IPS DF 4.7 (cell line): ENCODE measurements around the gene GNAT3.

Experiments
- DNase-seq: peaks from one replicate; pipeline ENCODE4 v3.0.0-alpha.2; 2013; ENCODE audit warnings: low spot score; ENCODE audit errors: extremely low read depth

Gene GNAT3

GRCh38 chr7:80500325-80500724, 11.5 kb downstream of the GNAT3 start:
- DNase-seq: no peak

GRCh38 chr7:80499350-80499953, 12.4 kb downstream of the GNAT3 start:
- no peak for DNase-seq

GRCh38 chr7:80498481-80499349, 13.1 kb downstream of the GNAT3 start:
- no peak for DNase-seq

- no peak for DNase-seq
Measured at GRCh38 chr7:80496586-80496985, 15.3 kb downstream of the GNAT3 start.

GRCh38 chr7:80493121-80493849, 18.6 kb downstream of the GNAT3 start:
- no peak for DNase-seq

GRCh38 chr7:80491462-80491861, 20.4 kb downstream of the GNAT3 start:
- DNase-seq: no peak

GRCh38 chr7:80488851-80489370, 23.0 kb downstream of the GNAT3 start:
- DNase-seq: no peak

- DNase-seq: no peak
Measured at GRCh38 chr7:80488406-80488805, 23.5 kb downstream of the GNAT3 start.

- no peak for DNase-seq
Measured at GRCh38 chr7:80485721-80486120, 26.1 kb downstream of the GNAT3 start.

GRCh38 chr7:80482950-80483349, 28.9 kb downstream of the GNAT3 start:
- no peak for DNase-seq

GRCh38 chr7:80481196-80481884, 30.5 kb downstream of the GNAT3 start:
- no peak for DNase-seq

GRCh38 chr7:80480566-80480965, 31.3 kb downstream of the GNAT3 start:
- no peak for DNase-seq

GRCh38 chr7:80478683-80479082, 33.2 kb downstream of the GNAT3 start:
- DNase-seq: no peak

- no peak for DNase-seq
Measured at GRCh38 chr7:80476035-80476434, 35.8 kb downstream of the GNAT3 start.

- no peak for DNase-seq
Measured at GRCh38 chr7:80475383-80475782, 36.5 kb downstream of the GNAT3 start.

GRCh38 chr7:80473751-80474150, 38.1 kb downstream of the GNAT3 start:
- DNase-seq: no peak

GRCh38 chr7:80472491-80473200, 39.2 kb downstream of the GNAT3 start:
- DNase-seq: no peak

- DNase-seq: no peak
Measured at GRCh38 chr7:80468931-80469714, 42.7 kb downstream of the GNAT3 start.

GRCh38 chr7:80467069-80467468, 44.8 kb downstream of the GNAT3 start:
- DNase-seq: no peak

- no peak for DNase-seq
Measured at GRCh38 chr7:80466636-80467035, 45.2 kb downstream of the GNAT3 start.
